ENCODE results near the gene SCRN1. TPM values are rescaled to one million over a fixed set of nuclear protein-coding genes. Genes with fewer than 3 reads are reported as not detected.

Gene SCRN1
- polyA plus RNA-seq, 3 donors, result 62.4 to 65.7 (median 63.1) TPM

Other genes starting within 250 kb of the SCRN1 start
- 1 to 10 TPM; 4.8 to 7.6 (median 5.8) TPM for gene WIPF3, start 183.3 kb downstream of the SCRN1 start, polyA plus RNA-seq (ENCODE audit: insufficient read length in 3 of 3)
- 10 to 100 TPM; 14.4 to 18.4 (median 15.4) TPM for gene FKBP14, start 36.9 kb upstream of the SCRN1 start, polyA plus RNA-seq (ENCODE audit: insufficient read length in 3 of 3)
- 10 to 100 TPM; 16.8 to 22.4 (median 18.3) TPM for gene PLEKHA8, start 38.6 kb upstream of the SCRN1 start, polyA plus RNA-seq (ENCODE audit: insufficient read length in 3 of 3)
- gene MTURN, start 145.2 kb upstream of the SCRN1 start, polyA plus RNA-seq (ENCODE audit: insufficient read length in 3 of 3), result 10 to 100 TPM; 72.0 to 95.3 (median 81.0) TPM

All from renal pelvis (tissue), 3 donors.